HCT116 (cell line): ENCODE results near the gene CENPX. TPM values are rescaled to one million over a fixed set of nuclear protein-coding genes. Genes with fewer than 3 reads are reported as not detected.

Source experiments
- ATAC-seq: fragments of 200-7000 bp; cut with Tn5 transposase; 2 replicates; pipeline ENCODE4 v1.9.1; 2020; ENCODE audit warnings: mild to moderate bottlenecking, moderate library complexity
- BruUV-seq: library from RNA; stranded (reverse); fragments of 400-500 nt; replicated peaks from 2 replicates; lab custom pipeline; 2021; lab: Mats Ljungman, UMichigan
- CTCF ChIA-PET: fragments of 300-600 bp; sonication (Branson Sonifier 250); formaldehyde crosslinking; loops from one replicate; lab custom pipeline; 2021; ENCODE audit warnings: antibody characterized with exemption; lab: Charles Lee
- POLR2A ChIA-PET: fragments of 300-600, 350-600 bp; sonication (Branson Sonifier 250); formaldehyde crosslinking; loops from one replicate; lab custom pipeline; 2021; ENCODE audit warnings: antibody characterized with exemption; lab: Charles Lee
- RAD21 ChIA-PET, 2 experiments: fragments of 300-600 bp; sonication (Branson Sonifier 250); formaldehyde crosslinking; loops; one replicate each; lab custom pipeline; 2023; ENCODE audit warnings: low total read pairs in 2 of 2; ENCODE audit not compliant: uncharacterized antibody in 2 of 2, unreplicated experiment in 2 of 2, low non-redundant PET in 1 of 2; lab: Charles Lee
- DNase-seq: peaks from one replicate; pipeline ENCODE4 v3.0.0-alpha.2; 2010; ENCODE audit warnings: low read depth, low spot score
- H2AFZ ChIP-seq: fragments of 200-600 bp; shearing (Covaris generic), sonication (generic); 2 replicates; pipeline ENCODE4 v1.6.1; 2017; ENCODE audit warnings: low read depth, mixed run types, mixed read lengths, antibody characterized with exemption, low read length; ENCODE audit not compliant: poor library complexity, severe bottlenecking
- H3K27ac ChIP-seq: 2 replicates; pipeline ENCODE4 v1.5.1; 2012; ENCODE audit warnings: low read depth, low read length
- H3K27me3 ChIP-seq: fragments of 200-600 bp; sonication (generic); 2 replicates; pipeline ENCODE4 v1.6.1; 2016; ENCODE audit warnings: mixed run types, low read length, mixed read lengths; ENCODE audit not compliant: insufficient read depth
- H3K36me3 ChIP-seq, 2 experiments: fragments of 200-500 bp in 1 of 2; fragments of 200-600 bp in 1 of 2; sonication (Bioruptor generic) in 1 of 2; sonication (generic) in 1 of 2; 2 replicates each; pipeline versions ENCODE4 v1.5.1 to v1.6.1; 2014 to 2016; ENCODE audit warnings: low read length in 2 of 2, inconsistent platforms in 1 of 2, mixed read lengths in 1 of 2, mixed run types in 1 of 2; ENCODE audit not compliant: insufficient read depth in 2 of 2, control insufficient read depth in 1 of 2
- H3K4me1 ChIP-seq, 2 experiments: fragments of 200-600 bp in 1 of 2; sonication (generic) in 1 of 2; 2 replicates each; pipeline versions ENCODE4 v1.5.1 to v1.6.1; 2012 to 2017; ENCODE audit warnings: low read length in 2 of 2, inconsistent platforms in 1 of 2, mild to moderate bottlenecking in 1 of 2, mixed read lengths in 1 of 2, mixed run types in 1 of 2, moderate library complexity in 1 of 2; ENCODE audit not compliant: insufficient read depth in 2 of 2, control insufficient read depth in 1 of 2
- H3K4me2 ChIP-seq: fragments of 200-600 bp; sonication (generic); 2 replicates; pipeline ENCODE4 v1.6.1; 2017; ENCODE audit warnings: mixed run types, low read length, mixed read lengths
- H3K4me3 ChIP-seq, 2 experiments: fragments of 200-600 bp in 1 of 2; sonication (generic) in 1 of 2; replicated peaks in 1 of 2; 2 replicates each; pipeline ENCODE4 v1.5.1; 2011 to 2016; ENCODE audit warnings: low read length in 2 of 2, control low read depth in 1 of 2, low read depth in 1 of 2, mild to moderate bottlenecking in 1 of 2, mixed read lengths in 1 of 2, mixed run types in 1 of 2
- H3K79me2 ChIP-seq: fragments of 200-600 bp; sonication (generic); 2 replicates; pipeline ENCODE4 v1.6.1; 2017; ENCODE audit warnings: mild to moderate bottlenecking, mixed run types, low read length, moderate library complexity, mixed read lengths; ENCODE audit not compliant: insufficient read depth
- H3K9ac ChIP-seq: fragments of 200-600 bp; sonication (generic); 2 replicates; pipeline ENCODE4 v1.6.1; 2016; ENCODE audit warnings: low read length, mixed read lengths
- H3K9me2 ChIP-seq: fragments of 200-600 bp; sonication (generic), shearing (Covaris generic); 2 replicates; pipeline ENCODE4 v1.6.1; 2017; ENCODE audit warnings: mixed run types, mild to moderate bottlenecking, moderate library complexity; ENCODE audit not compliant: insufficient read depth
- H3K9me3 ChIP-seq, 2 experiments: fragments of 200-500 bp in 1 of 2; fragments of 200-600 bp in 1 of 2; sonication (Bioruptor generic) in 1 of 2; sonication (generic) in 1 of 2; 2 replicates each; pipeline ENCODE4 v1.6.1; 2014 to 2017; ENCODE audit warnings: low read length in 2 of 2, mixed read lengths in 2 of 2, inconsistent platforms in 1 of 2, low read depth in 1 of 2, mild to moderate bottlenecking in 1 of 2, mixed run types in 1 of 2, moderate library complexity in 1 of 2; ENCODE audit not compliant: control insufficient read depth in 1 of 2, insufficient read depth in 1 of 2
- H4K20me1 ChIP-seq: fragments of 200-600 bp; sonication (generic), shearing (Covaris generic); 2 replicates; pipeline ENCODE4 v1.6.1; 2017; ENCODE audit warnings: mixed run types, mild to moderate bottlenecking, moderate library complexity; ENCODE audit not compliant: insufficient read depth
- ATF3 ChIP-seq: IDR thresholded peaks from 2 replicates; pipeline ENCODE4 v1.6.1; 2012
- CBX3 ChIP-seq: IDR thresholded peaks from 2 replicates; pipeline ENCODE4 v1.6.1; 2012; ENCODE audit warnings: low read depth
- CEBPB ChIP-seq: IDR thresholded peaks from 2 replicates; pipeline ENCODE4 v1.6.1; 2012; ENCODE audit warnings: low read depth
- CTCF ChIP-seq, 3 experiments: fragments of 200-600 bp in 1 of 3; sonication (generic) in 1 of 3; IDR thresholded peaks in 2 of 3; conservative IDR thresholded peaks in 1 of 3; 2 replicates each; pipeline ENCODE4 v1.5.1; 2012 to 2017; ENCODE audit warnings: low read depth in 2 of 3, low read length in 2 of 3, antibody characterized with exemption in 1 of 3, borderline replicate concordance in 1 of 3, control low read depth in 1 of 3, mild to moderate bottlenecking in 1 of 3, mixed read lengths in 1 of 3, mixed run types in 1 of 3, moderate library complexity in 1 of 3; ENCODE audit not compliant: insufficient read depth in 1 of 3
- EGR1 ChIP-seq: IDR thresholded peaks from 2 replicates; pipeline ENCODE4 v1.6.1; 2012; ENCODE audit warnings: low read depth
- EZH2phosphoT487 ChIP-seq: fragments of 200-600 bp; IDR thresholded peaks from 2 replicates; pipeline ENCODE4 v1.6.1; 2018; ENCODE audit warnings: antibody characterized with exemption, borderline replicate concordance
- FOSL1 ChIP-seq: IDR thresholded peaks from 2 replicates; pipeline ENCODE4 v1.6.1; 2012; ENCODE audit warnings: low read depth
- JUND ChIP-seq: IDR thresholded peaks from 2 replicates; pipeline ENCODE4 v1.6.1; 2012
- SIN3A ChIP-seq: IDR thresholded peaks from 2 replicates; pipeline ENCODE4 v1.6.1; 2012; ENCODE audit warnings: low read depth
- SP1 ChIP-seq: IDR thresholded peaks from 2 replicates; pipeline ENCODE4 v1.6.1; 2012; ENCODE audit warnings: low read depth
- SRF ChIP-seq: IDR thresholded peaks from 2 replicates; pipeline ENCODE4 v1.6.1; 2012; ENCODE audit warnings: low read depth
- TCF7L2 ChIP-seq: IDR thresholded peaks from 2 replicates; pipeline ENCODE4 v1.7.0; 2011; ENCODE audit warnings: borderline replicate concordance, inconsistent platforms; ENCODE audit not compliant: insufficient read depth, insufficient read length; ENCODE audit errors: extremely low read depth
- ZFX ChIP-seq: fragments of 450-650 bp; IDR thresholded peaks from 2 replicates; pipeline ENCODE4 v1.6.1; 2017
- ZNF274 ChIP-seq: fragments of 200-500 bp; sonication (Bioruptor generic); IDR thresholded peaks from 2 replicates; pipeline ENCODE4 v1.6.1; 2014; ENCODE audit warnings: mild to moderate bottlenecking, low read depth, low read length, inconsistent platforms
- intact Hi-C: fragments of 100-400 bp; cut with micrococcal nuclease; formaldehyde crosslinking; loops from 2 replicates; pipeline ENCODE4 v1.10.0; 2022
- total RNA-seq: library from RNA; stranded (reverse); gene quantifications from one replicate; pipeline ENCODE4 v1.2.1, GENCODE V29; 2021; ENCODE audit not compliant: unreplicated experiment
- TF ChIP-seq, protein P1 (sequence below): IDR thresholded peaks from 2 replicates; pipeline ENCODE4 v1.6.1; 2012

The CENPX gene
- total RNA-seq, 1 experiment from 2014 or later, result 184 TPM

DNA sequence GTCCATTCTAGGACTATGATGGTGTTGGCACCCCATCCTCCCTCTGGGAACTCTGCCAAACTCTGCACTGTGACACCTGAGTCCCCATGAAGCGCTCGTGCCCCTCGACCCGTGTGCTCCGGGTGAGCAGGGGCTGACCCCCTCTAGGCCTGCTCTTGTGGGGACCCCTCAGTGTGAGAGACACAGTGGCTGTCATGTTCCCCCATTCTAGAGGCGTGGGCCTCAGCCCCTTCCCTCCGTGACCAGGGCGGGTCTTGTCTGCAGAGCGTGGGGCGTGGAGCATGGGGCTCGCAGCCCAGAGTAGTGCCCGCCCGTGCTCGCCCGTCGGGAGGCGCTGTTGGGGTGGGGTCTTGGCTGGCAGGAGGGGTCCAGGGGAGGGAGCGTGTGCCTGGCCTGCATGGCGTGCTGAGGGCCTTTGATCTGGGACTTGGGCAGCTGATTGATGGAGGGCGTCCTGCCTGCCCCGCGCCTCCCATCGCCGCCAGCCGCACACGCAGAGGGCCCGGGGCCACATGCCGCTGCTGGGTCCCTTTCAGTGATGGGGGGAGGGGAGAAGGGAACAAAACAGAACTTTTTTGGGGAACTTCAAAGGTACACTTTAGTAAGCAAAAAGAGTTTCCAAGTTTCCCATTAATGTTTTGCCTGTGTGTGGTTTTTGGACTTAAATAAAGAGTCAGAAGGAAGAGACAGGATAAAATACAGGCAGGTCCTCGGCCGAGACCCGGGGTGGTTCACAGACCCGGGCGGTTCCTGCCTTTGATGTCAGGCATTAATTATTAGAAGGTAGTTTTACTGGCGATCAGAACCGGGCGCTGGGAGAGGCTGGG lies 22.5 kb downstream of the CENPX start:
- no peak overlapping the region for H3K4me2 ChIP-seq
- peaks cover 44 to 55% of the 10 kb centered on the region in 2 experiments for H3K4me1 ChIP-seq
- no peaks in the 10 kb centered on the region for H3K79me2 ChIP-seq
- H4K20me1 ChIP-seq, result no peaks in the 10 kb centered on the region
- no peaks in the 10 kb centered on the region; a peak in 1 of 4 replicates for H3K36me3 ChIP-seq
- H3K27me3 ChIP-seq, result no peaks in the 10 kb centered on the region
- ATAC-seq (no peak), DNase-seq (no peak)
- no peaks in the 10 kb centered on the region for H3K9me3 ChIP-seq
- BruUV-seq, result no TSS peak
- CTCF ChIA-PET, result no interaction called here
- H3K4me3 ChIP-seq, result no peak overlapping the region
- no peak for TF ChIP-seq CBX3
- TF ChIP-seq, protein P1, sequence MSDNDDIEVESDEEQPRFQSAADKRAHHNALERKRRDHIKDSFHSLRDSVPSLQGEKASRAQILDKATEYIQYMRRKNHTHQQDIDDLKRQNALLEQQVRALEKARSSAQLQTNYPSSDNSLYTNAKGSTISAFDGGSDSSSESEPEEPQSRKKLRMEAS, result no peak
- no peak for TF ChIP-seq EZH2phosphoT487
- no peak for TF ChIP-seq EGR1
- no peak for TF ChIP-seq ATF3
- no peak for TF ChIP-seq CEBPB
- TF ChIP-seq SP1, result no peak
- no peak for TF ChIP-seq SRF
- TF ChIP-seq TCF7L2, result no peak
- TF ChIP-seq FOSL1, result no peak
- no peak for TF ChIP-seq JUND
- no peak for TF ChIP-seq ZNF274
- TF ChIP-seq ZFX, result no peak
- no peak for TF ChIP-seq SIN3A
- no peak for TF ChIP-seq CTCF (IDR thresholded peaks at IDR 0.05 in 2 of 3, conservative IDR thresholded peaks at IDR 0.05 in 1 of 3; ENCODE audit: borderline replicate concordance in 1 of 3, insufficient read depth in 1 of 3, low read depth in 2 of 3, low read length in 2 of 3)
- RAD21 ChIA-PET, result no interaction called here
- intact Hi-C loops, result no loop called here
- H3K9ac ChIP-seq, result no peak overlapping the region; the same call in 1 of the 2 replicates
- POLR2A ChIA-PET, result no interaction called here
- no peak overlapping the region for H3K27ac ChIP-seq
- H3K9me2 ChIP-seq, result no peaks in the 10 kb centered on the region
- no peak overlapping the region for H2AFZ ChIP-seq
